GM18868 (cell line): ENCODE measurements around the gene CXCL12.
A peak's percentile ranks its signal among the peaks of the same experiment; 100 is the strongest.

ENCODE experiments used
- ATAC-seq: cut with Tn5 transposase; IDR thresholded peaks from one replicate; pipeline ENCODE4 v1.9.1; 2021; ENCODE audit warnings: mild to moderate bottlenecking, moderate library complexity; ENCODE audit not compliant: unreplicated experiment

The CXCL12 gene

GRCh38 chr10:44385026-44385695 lies at the start of gene CXCL12:
CXCL12 (minus strand) TSS chr10:44385097; CDS start chr10:44385005, 92 bp downstream.
- peak; percentile 36 for ATAC-seq

GRCh38 chr10:44427479-44427878 lies 42.6 kb upstream of the CXCL12 start:
- ATAC-seq = no peak

- no peak for ATAC-seq
These were observed 42.1 kb upstream of the CXCL12 start for GRCh38 chr10:44427037-44427436.

GRCh38 chr10:44426247-44427034 lies 41.5 kb upstream of the CXCL12 start:
- no peak for ATAC-seq

GRCh38 chr10:44425466-44425865 lies 40.6 kb upstream of the CXCL12 start:
- no peak for ATAC-seq

GRCh38 chr10:44424957-44425356 lies 40.1 kb upstream of the CXCL12 start:
- ATAC-seq = no peak

- ATAC-seq = no peak
These were observed 39.4 kb upstream of the CXCL12 start for GRCh38 chr10:44424298-44424697.

- no peak for ATAC-seq
These were observed 37.7 kb upstream of the CXCL12 start for GRCh38 chr10:44422570-44423101.

GRCh38 chr10:44422153-44422552 lies 37.3 kb upstream of the CXCL12 start:
- no peak for ATAC-seq

GRCh38 chr10:44419790-44420549 lies 35.1 kb upstream of the CXCL12 start:
- ATAC-seq = no peak

- no peak for ATAC-seq
These were observed 33.7 kb upstream of the CXCL12 start for GRCh38 chr10:44418637-44419036.

GRCh38 chr10:44417761-44418160 lies 32.9 kb upstream of the CXCL12 start:
- ATAC-seq = no peak

- ATAC-seq = no peak
These were observed 32.0 kb upstream of the CXCL12 start for GRCh38 chr10:44416936-44417335.

- no peak for ATAC-seq
These were observed 31.3 kb upstream of the CXCL12 start for GRCh38 chr10:44416021-44416771.

- no peak for ATAC-seq
These were observed 30.2 kb upstream of the CXCL12 start for GRCh38 chr10:44415121-44415520.

- ATAC-seq = no peak
These were observed 28.5 kb upstream of the CXCL12 start for GRCh38 chr10:44413416-44413815.

GRCh38 chr10:44411251-44411650 lies 26.4 kb upstream of the CXCL12 start:
- no peak for ATAC-seq

- no peak for ATAC-seq
These were observed 20.0 kb upstream of the CXCL12 start for GRCh38 chr10:44404741-44405437.

GRCh38 chr10:44402465-44403195 lies 17.7 kb upstream of the CXCL12 start:
- no peak for ATAC-seq
